ENCODE data around the gene ALAD.

Gene ALAD

DNA sequence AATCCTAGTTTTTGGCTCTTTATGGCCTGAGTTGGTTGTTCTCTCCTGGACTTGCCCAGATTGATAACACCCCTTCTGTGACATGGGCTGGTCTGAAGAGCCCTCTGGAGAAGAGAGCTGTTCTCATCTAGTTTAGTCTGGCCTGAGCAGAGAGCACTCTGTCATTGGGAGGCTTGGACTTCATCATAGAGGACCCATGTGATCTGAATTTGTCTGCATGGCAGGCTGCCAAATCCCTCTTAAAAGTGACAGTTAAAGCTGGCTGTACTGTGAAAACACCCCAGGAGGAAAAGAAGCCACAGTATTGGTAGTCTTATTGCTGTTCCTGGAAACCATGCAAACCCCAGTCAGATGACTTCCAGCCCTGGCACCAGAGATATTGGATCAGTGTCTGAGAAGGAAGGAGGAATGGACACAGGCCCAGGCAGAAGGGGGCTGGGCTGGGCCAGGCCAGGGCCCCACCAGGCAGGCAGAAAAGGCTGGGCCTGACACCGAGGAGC, 57.3 kb downstream of the ALAD start:
- Histone ChIP-seq H3K4me2 (ENCODE audit: low read depth, low read length) (no peak overlapping the region), H3K9me2 (replicated peaks; ENCODE audit: insufficient read depth, low read length) (no peaks in the 10 kb centered on the region), H3F3A (ENCODE audit: insufficient read depth, low read length) (peaks cover 16% of the 10 kb centered on the region), H3K9ac (ENCODE audit: low read length) (no peak overlapping the region), H2AFZ (ENCODE audit: low read length) (peak overlapping the region; percentile 30; the same call in 1 of the 2 replicates), H4K20me1 (ENCODE audit: insufficient read depth, low read length) (no peaks in the 10 kb centered on the region), H3K27me3 (replicated peaks; ENCODE audit: insufficient read depth, low read length) (no peaks in the 10 kb centered on the region), H3K36me3 (replicated peaks; ENCODE audit: insufficient read depth, low read length) (no peaks in the 10 kb centered on the region), H3K79me2 (ENCODE audit: low read length) (no peaks in the 10 kb centered on the region), H3K9me3 (replicated peaks; ENCODE audit: insufficient read depth, low read length) (no peaks in the 10 kb centered on the region), H3K4me1 (ENCODE audit: low read length) (peaks cover 26% of the 10 kb centered on the region), H3K27ac (ENCODE audit: low read length) (no peak overlapping the region), H3K4me3 (ENCODE audit: low read length) (no peak overlapping the region)
- DNase-seq, result peak; percentile 41
- TF ChIP-seq EZH2 (optimal IDR thresholded peaks at IDR 0.05; ENCODE audit: low read depth, low read length) (no peak), EZH2phosphoT487 (IDR thresholded peaks at IDR 0.05; ENCODE audit: low read length) (no peak)
- TF ChIP-seq, protein P1, sequence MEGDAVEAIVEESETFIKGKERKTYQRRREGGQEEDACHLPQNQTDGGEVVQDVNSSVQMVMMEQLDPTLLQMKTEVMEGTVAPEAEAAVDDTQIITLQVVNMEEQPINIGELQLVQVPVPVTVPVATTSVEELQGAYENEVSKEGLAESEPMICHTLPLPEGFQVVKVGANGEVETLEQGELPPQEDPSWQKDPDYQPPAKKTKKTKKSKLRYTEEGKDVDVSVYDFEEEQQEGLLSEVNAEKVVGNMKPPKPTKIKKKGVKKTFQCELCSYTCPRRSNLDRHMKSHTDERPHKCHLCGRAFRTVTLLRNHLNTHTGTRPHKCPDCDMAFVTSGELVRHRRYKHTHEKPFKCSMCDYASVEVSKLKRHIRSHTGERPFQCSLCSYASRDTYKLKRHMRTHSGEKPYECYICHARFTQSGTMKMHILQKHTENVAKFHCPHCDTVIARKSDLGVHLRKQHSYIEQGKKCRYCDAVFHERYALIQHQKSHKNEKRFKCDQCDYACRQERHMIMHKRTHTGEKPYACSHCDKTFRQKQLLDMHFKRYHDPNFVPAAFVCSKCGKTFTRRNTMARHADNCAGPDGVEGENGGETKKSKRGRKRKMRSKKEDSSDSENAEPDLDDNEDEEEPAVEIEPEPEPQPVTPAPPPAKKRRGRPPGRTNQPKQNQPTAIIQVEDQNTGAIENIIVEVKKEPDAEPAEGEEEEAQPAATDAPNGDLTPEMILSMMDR (IDR thresholded peaks at IDR 0.05; ENCODE audit: low read length), result no peak

DNA sequence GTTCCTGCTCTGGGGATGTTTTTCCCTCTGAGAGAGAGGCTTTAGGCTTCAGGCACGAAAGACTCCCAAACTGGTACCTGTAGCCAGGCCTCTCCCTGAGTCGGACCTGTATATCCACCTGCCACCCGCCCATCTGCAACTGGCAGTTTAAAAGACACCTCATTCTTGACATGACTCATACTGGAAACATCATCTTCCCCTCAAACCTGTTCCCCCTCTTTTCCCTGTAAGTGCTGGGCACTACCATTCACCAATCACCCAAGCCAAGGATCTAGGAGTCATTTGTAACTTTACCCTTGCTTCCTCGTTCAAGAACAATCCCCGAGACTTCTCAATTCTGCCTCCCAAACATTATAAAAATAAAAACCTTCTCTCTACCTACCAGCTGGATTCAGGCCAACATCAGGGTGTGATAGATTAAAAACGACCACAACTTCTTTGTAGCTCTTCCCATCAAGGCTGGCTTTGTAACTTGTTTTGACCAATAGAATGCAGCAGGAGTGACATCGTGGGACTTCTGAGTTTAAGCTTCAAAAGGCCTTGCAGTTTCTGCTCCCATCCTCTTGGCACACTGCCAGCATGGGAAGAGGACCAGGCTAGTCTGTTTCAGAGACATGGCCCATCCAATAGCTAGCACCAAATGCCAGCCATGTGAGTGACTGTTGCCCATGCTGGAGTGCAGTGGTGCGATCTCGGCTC, 59.2 kb downstream of the ALAD start:
- Histone ChIP-seq H3K4me1 (ENCODE audit: low read length) (peaks cover 15% of the 10 kb centered on the region; the same call in 1 of the 2 replicates), H3K4me3 (ENCODE audit: low read length) (no peak overlapping the region), H3F3A (ENCODE audit: insufficient read depth, low read length) (no peaks in the 10 kb centered on the region), H3K9me3 (replicated peaks; ENCODE audit: insufficient read depth, low read length) (no peaks in the 10 kb centered on the region), H4K20me1 (ENCODE audit: insufficient read depth, low read length) (no peaks in the 10 kb centered on the region), H3K27me3 (replicated peaks; ENCODE audit: insufficient read depth, low read length) (no peaks in the 10 kb centered on the region), H3K4me2 (ENCODE audit: low read depth, low read length) (no peak overlapping the region), H3K9ac (ENCODE audit: low read length) (no peak overlapping the region), H3K9me2 (replicated peaks; ENCODE audit: insufficient read depth, low read length) (no peaks in the 10 kb centered on the region), H3K36me3 (replicated peaks; ENCODE audit: insufficient read depth, low read length) (no peaks in the 10 kb centered on the region), H3K79me2 (ENCODE audit: low read length) (no peaks in the 10 kb centered on the region), H3K27ac (ENCODE audit: low read length) (no peak overlapping the region), H2AFZ (ENCODE audit: low read length) (no peak overlapping the region)
- DNase-seq, result no peak
- TF ChIP-seq, protein P1 (IDR thresholded peaks at IDR 0.05; ENCODE audit: low read length), result no peak
- TF ChIP-seq EZH2phosphoT487 (IDR thresholded peaks at IDR 0.05; ENCODE audit: low read length) (no peak), EZH2 (optimal IDR thresholded peaks at IDR 0.05; ENCODE audit: low read depth, low read length) (no peak)

DNA sequence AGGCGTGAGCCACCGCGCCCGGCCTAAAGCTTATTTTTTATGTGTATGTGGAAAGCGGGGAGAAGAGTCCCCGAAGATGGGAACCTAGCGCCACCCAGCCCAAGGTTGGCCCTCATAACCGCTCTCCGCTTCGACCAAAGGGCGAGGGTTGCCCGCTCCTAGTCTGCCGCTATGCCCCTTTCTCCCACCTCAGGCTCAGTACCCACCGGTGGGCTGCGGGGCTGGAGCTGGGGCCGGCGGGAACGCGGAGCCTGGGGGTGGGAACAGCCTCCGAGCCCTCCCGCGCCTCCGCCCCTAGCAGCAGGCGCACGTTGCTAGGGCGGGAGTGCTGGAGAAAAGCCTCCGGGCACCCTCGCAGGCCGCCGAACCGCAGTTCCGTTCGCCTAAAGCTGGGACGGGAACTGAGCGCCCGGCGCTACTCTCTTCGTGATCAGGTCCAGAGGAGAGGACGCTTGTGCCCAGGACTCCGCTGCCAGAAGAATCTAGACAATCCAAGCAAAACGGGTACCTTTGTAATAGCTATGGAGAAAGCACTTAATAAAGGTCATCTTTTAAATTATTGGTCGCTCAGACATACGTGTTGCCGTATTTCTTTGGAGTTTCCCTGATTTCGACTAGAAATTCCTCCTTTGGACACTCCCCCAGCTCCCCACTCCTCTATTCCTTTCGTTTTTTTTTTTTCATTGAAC, 60.9 kb downstream of the ALAD start, which contains the start of gene WDR31:
Gene WDR31, minus strand, starts transcription at position 265 of the 689 bp plus-strand sequence. CDS start 8,253 bp downstream, outside the sequence.
- H3K4me3 ChIP-seq (ENCODE audit: low read length), result peak within 1 kb of the TSS; percentile 88

More for the DNA sequence above, 60.9 kb downstream of the ALAD start, which contains the start of gene WDR31:
- H3K4me2 ChIP-seq (ENCODE audit: low read depth, low read length), result peak within 1 kb of the TSS; percentile 100
- TF ChIP-seq EZH2phosphoT487 (IDR thresholded peaks at IDR 0.05; ENCODE audit: low read length), result no peak
- TF ChIP-seq, protein P1 (IDR thresholded peaks at IDR 0.05; ENCODE audit: low read length), result no peak; the same call in 1 of the 2 replicates
- no peak for TF ChIP-seq EZH2 (optimal IDR thresholded peaks at IDR 0.05; ENCODE audit: low read depth, low read length)
- no peaks in the 10 kb centered on the region for H3K27me3 ChIP-seq (replicated peaks; ENCODE audit: insufficient read depth, low read length)
- no peaks in the 10 kb centered on the region for H4K20me1 ChIP-seq (ENCODE audit: insufficient read depth, low read length)
- H3K9me2 ChIP-seq (replicated peaks; ENCODE audit: insufficient read depth, low read length), result no peaks in the 10 kb centered on the region
- peak within 1 kb of the TSS; percentile 97 for H2AFZ ChIP-seq (ENCODE audit: low read length)
- no peaks in the 10 kb centered on the region for H3F3A ChIP-seq (ENCODE audit: insufficient read depth, low read length)
- H3K9ac ChIP-seq (ENCODE audit: low read length), result peak within 1 kb of the TSS; percentile 66
- no peaks in the 10 kb centered on the region for H3K79me2 ChIP-seq (ENCODE audit: low read length)
- peaks cover 15% of the 10 kb centered on the region; the same call in 1 of the 2 replicates for H3K4me1 ChIP-seq (ENCODE audit: low read length)
- no peaks in the 10 kb centered on the region for H3K9me3 ChIP-seq (replicated peaks; ENCODE audit: insufficient read depth, low read length)
- DNase-seq, result peak; percentile 82
- H3K27ac ChIP-seq (ENCODE audit: low read length), result peak within 1 kb of the TSS; percentile 28; the same call in 1 of the 2 replicates
- no peaks in the 10 kb centered on the region for H3K36me3 ChIP-seq (replicated peaks; ENCODE audit: insufficient read depth, low read length)

All from MM.1S (cell line).